ENCODE data around the gene LAMA3. TPM values are rescaled to one million over a fixed set of nuclear protein-coding genes. Genes with fewer than 3 reads are reported as not detected.

The LAMA3 gene
- total and polyA plus RNA-seq, 2 donors (not counting 3 experiments of a cell fraction or from before 2014, with no cell fraction given), result 2.6 to 12.3 TPM

- Histone ChIP-seq H3K9me3 (replicated peaks; ENCODE audit: control insufficient read depth, insufficient read depth, low read length) (no peaks in the 10 kb centered on the region), H3K9me1 (replicated peaks; ENCODE audit: control insufficient read depth, extremely low read depth, insufficient read depth, low read length) (no peaks in the 10 kb centered on the region), H3K4me3 (replicated peaks in 1 of 3; ENCODE audit: insufficient read depth in 1 of 3, low read depth in 1 of 3, low read length in 3 of 3) (no peak overlapping the region), H3K9ac (replicated peaks; ENCODE audit: extremely low read depth, insufficient read depth, low read length) (no peak overlapping the region), H3K36me3 (ENCODE audit: control insufficient read depth in 2 of 2, extremely low read depth in 1 of 2, insufficient read depth in 2 of 2, low read length in 2 of 2) (no peaks in the 10 kb centered on the region), H3K79me2 (ENCODE audit: control insufficient read depth, insufficient read depth, low read length) (no peaks in the 10 kb centered on the region), H3K27me3 (ENCODE audit: control insufficient read depth in 2 of 2, insufficient read depth in 2 of 2, low read length in 2 of 2) (no peaks in the 10 kb centered on the region), H2AFZ (ENCODE audit: low read depth, low read length) (no peak overlapping the region), H3K27ac (ENCODE audit: insufficient read depth, low read depth, low read length) (no peak overlapping the region), H4K20me1 (replicated peaks; ENCODE audit: control insufficient read depth, extremely low read depth, insufficient read depth, low read length) (no peaks in the 10 kb centered on the region), H3K4me1 (ENCODE audit: control insufficient read depth, extremely low read depth, insufficient read depth, low read length) (no peaks in the 10 kb centered on the region), H3K4me2 (ENCODE audit: insufficient read depth, low read length) (no peak overlapping the region)
- DNase-seq (ENCODE audit: low read depth, low spot score) (no peak), FAIRE-seq (no peak)
- dilution Hi-C loops (cut with MboI; ENCODE audit: extremely low pct_ligation_motif_present, low sequenced_read_pairs), result no loop called here
- TF ChIP-seq POLR2AphosphoS5 (IDR thresholded peaks at IDR 0.05; ENCODE audit: insufficient read depth, low read depth, low read length) (no peak), FOS (IDR thresholded peaks at IDR 0.05; ENCODE audit: borderline replicate concordance, insufficient read depth, low read length) (no peak), POLR2A (IDR thresholded peaks at IDR 0.05; ENCODE audit: low read depth, low read length) (no peak), MAX (IDR thresholded peaks at IDR 0.05; ENCODE audit: insufficient read depth, insufficient read length) (no peak), EZH2 (IDR thresholded peaks at IDR 0.05; ENCODE audit: borderline replicate concordance, low read depth, low read length, severe bottlenecking) (no peak), JUN (IDR thresholded peaks at IDR 0.05; ENCODE audit: borderline replicate concordance, insufficient read depth, insufficient read length, low read depth) (no peak), MYC (IDR thresholded peaks at IDR 0.05; ENCODE audit: low read depth, low read length) (no peak), GATA2 (IDR thresholded peaks at IDR 0.05; ENCODE audit: insufficient read depth, insufficient read length, low read depth, low read length) (no peak), CTCF (IDR thresholded peaks at IDR 0.05; ENCODE audit: extremely low read depth in 1 of 2, insufficient read depth in 1 of 2, low read depth in 1 of 2, low read length in 2 of 2) (no peak)
- intact Hi-C loops (cut with micrococcal nuclease), result no loop called here
- CTCF ChIA-PET, result interaction anchor here (1.3 to 1.5 kb wide), 2 partner anchors 63 to 411 kb away, joined by 3 to 6 read pairs; no protein-coding TSS in a partner anchor
- BruUV-seq (replicated peaks), result no TSS peak
- POLR2A ChIA-PET, result no interaction called here
Observed at GRCh38 chr18:23765931-23766330, 76.7 kb downstream of the LAMA3 start.

Measured in endothelial cell of umbilical vein (primary cell).